ENCODE results near the gene CDSN.

The CDSN gene

GRCh38 chr6:31156641-31157040 is 36.4 kb upstream of the CDSN start:
- Mint-ChIP-seq H3K4me1 (peaks cover 35% of the 10 kb centered on the region), H3K27ac (no peak overlapping the region), H3K9me3 (no peaks in the 10 kb centered on the region), H3K36me3 (peaks cover 24% of the 10 kb centered on the region), H3K27me3 (no peaks in the 10 kb centered on the region), H3K4me3 (no peak overlapping the region)
- ATAC-seq = no peak

DNA sequence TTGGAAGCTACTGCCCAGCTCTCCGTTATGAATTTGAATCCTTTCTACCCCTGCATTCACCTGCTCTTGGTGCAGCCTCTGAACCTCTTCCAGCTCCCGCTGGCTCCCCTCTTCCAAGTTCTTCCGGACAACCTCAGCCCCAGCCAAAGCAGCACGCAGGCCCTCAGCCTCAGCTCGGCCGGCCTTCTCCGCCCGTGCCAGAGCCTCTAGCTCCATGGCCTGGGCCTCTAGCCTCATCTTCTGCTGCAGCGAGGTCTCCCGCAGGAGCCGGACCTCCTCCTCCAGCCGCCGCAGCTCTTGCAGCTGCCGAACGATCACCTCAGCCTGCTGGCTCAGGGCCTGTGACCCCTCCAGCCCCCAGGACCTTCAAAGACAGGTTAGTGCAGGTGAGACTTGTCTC is 34.2 kb upstream of the CDSN start:
- peaks cover 24% of the 10 kb centered on the region for H3K4me1 Mint-ChIP-seq
- no peak overlapping the region for H3K4me3 Mint-ChIP-seq
- ATAC-seq = no peak
- peaks cover 37% of the 10 kb centered on the region for H3K36me3 Mint-ChIP-seq
- H3K27ac Mint-ChIP-seq = no peak overlapping the region
- H3K9me3 Mint-ChIP-seq = no peaks in the 10 kb centered on the region
- H3K27me3 Mint-ChIP-seq = no peaks in the 10 kb centered on the region

DNA sequence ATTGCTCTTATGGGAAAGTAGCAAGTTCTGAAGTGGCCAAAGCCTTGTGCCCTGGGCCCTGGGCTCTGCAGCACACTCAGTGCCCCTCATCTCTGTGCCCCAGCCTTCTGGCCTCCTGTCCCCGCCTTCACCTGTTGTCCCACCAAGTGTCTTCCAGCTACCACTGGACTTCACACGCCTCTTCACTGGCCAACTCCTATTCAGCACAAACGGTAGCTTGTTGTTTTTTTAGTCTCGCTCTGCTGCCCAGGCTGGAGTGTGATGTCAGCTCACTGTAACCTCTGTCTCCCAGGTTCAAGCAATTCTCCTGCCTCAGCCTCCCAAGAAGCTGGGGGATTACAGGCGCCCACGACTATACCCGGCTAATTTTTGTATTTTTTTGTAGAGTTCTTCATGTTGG is 32.5 kb upstream of the CDSN start:
- H3K4me3 Mint-ChIP-seq = no peak overlapping the region
- no peaks in the 10 kb centered on the region for H3K27me3 Mint-ChIP-seq
- ATAC-seq = no peak
- H3K36me3 Mint-ChIP-seq = peaks cover 41% of the 10 kb centered on the region
- H3K27ac Mint-ChIP-seq = no peak overlapping the region
- no peaks in the 10 kb centered on the region for H3K9me3 Mint-ChIP-seq
- H3K4me1 Mint-ChIP-seq = peaks cover 17% of the 10 kb centered on the region

- Mint-ChIP-seq H3K4me3 (no peak overlapping the region), H3K27me3 (no peaks in the 10 kb centered on the region), H3K9me3 (no peaks in the 10 kb centered on the region), H3K36me3 (peaks cover 51% of the 10 kb centered on the region), H3K27ac (no peak overlapping the region), H3K4me1 (peaks cover 8% of the 10 kb centered on the region)
- no peak for ATAC-seq
Measured at GRCh38 chr6:31149827-31150447, 29.7 kb upstream of the CDSN start.

GRCh38 chr6:31145386-31145785 is 25.1 kb upstream of the CDSN start:
- Mint-ChIP-seq H3K36me3 (peaks cover 37% of the 10 kb centered on the region), H3K27me3 (no peaks in the 10 kb centered on the region), H3K4me1 (peaks cover 8% of the 10 kb centered on the region), H3K27ac (no peak overlapping the region), H3K4me3 (no peak overlapping the region), H3K9me3 (no peaks in the 10 kb centered on the region)
- no peak for ATAC-seq

DNA sequence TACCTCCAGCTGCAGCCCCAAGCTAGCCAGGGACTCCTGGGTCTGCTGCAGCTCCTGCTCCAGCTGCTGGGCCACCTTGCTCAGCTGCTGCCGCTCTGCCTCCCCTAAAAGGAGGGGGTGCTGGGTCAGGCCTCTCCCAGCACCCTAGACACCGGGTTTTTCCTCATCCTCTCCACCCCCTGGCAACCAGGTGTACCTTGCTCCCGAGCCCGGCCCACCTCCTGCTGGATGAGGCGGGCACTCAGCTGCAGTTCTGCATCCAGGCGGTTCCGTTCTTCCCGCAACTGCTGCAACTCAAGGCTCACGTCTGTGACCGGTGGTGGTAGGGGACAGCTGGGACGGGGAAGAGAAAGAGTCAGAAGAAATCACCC is 24.7 kb upstream of the CDSN start:
- Mint-ChIP-seq H3K4me3 (no peak overlapping the region), H3K36me3 (peaks cover 36% of the 10 kb centered on the region), H3K4me1 (peaks cover 8% of the 10 kb centered on the region), H3K9me3 (no peaks in the 10 kb centered on the region), H3K27me3 (no peaks in the 10 kb centered on the region), H3K27ac (no peak overlapping the region)
- no peak for ATAC-seq

- H3K27me3 Mint-ChIP-seq = no peaks in the 10 kb centered on the region
Measured at GRCh38 chr6:31144296-31144969, 24.2 kb upstream of the CDSN start.

DNA sequence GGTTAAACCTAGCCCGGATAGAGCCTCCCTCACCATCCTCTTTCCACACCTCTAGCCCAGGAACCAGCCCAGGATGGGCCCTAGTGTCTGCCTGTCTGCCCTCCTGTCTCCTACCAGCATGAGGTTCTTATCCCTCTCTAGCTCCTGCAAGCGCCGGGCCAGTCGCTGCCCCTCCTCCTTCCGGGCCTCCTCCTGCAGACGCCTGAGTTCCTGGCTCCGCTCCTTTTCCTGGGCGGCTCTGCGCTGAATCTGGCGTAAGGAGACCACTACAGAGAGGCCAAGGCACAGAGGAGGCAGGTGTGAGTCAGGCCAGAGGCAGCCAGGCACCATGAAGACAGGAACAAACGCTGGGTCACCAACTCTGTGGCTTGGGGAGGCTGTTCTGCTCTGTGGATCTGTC is 22.9 kb upstream of the CDSN start:
- no peaks in the 10 kb centered on the region for H3K9me3 Mint-ChIP-seq
- peaks cover 27% of the 10 kb centered on the region for H3K36me3 Mint-ChIP-seq
- no peak overlapping the region for H3K4me3 Mint-ChIP-seq
- peaks cover 4% of the 10 kb centered on the region for H3K4me1 Mint-ChIP-seq
- H3K27me3 Mint-ChIP-seq = no peaks in the 10 kb centered on the region
- H3K27ac Mint-ChIP-seq = no peak overlapping the region
- no peak for ATAC-seq

More at GRCh38 chr6:31144296-31144969, 24.2 kb upstream of the CDSN start:
- H3K36me3 Mint-ChIP-seq = peaks cover 30% of the 10 kb centered on the region
- ATAC-seq = no peak
- no peak overlapping the region for H3K27ac Mint-ChIP-seq
- no peak overlapping the region for H3K4me3 Mint-ChIP-seq
- H3K9me3 Mint-ChIP-seq = no peaks in the 10 kb centered on the region
- peaks cover 8% of the 10 kb centered on the region for H3K4me1 Mint-ChIP-seq

GRCh38 chr6:31142361-31142761 is 22.1 kb upstream of the CDSN start:
- peaks cover 9% of the 10 kb centered on the region for H3K4me1 Mint-ChIP-seq
- no peaks in the 10 kb centered on the region for H3K27me3 Mint-ChIP-seq
- no peaks in the 10 kb centered on the region for H3K9me3 Mint-ChIP-seq
- no peak overlapping the region for H3K27ac Mint-ChIP-seq
- H3K4me3 Mint-ChIP-seq = no peak overlapping the region
- no peak for ATAC-seq
- peaks cover 27% of the 10 kb centered on the region for H3K36me3 Mint-ChIP-seq

- no peak overlapping the region for H3K4me3 Mint-ChIP-seq
- ATAC-seq = no peak
- H3K27ac Mint-ChIP-seq = no peak overlapping the region
- peaks cover 21% of the 10 kb centered on the region for H3K36me3 Mint-ChIP-seq
- no peaks in the 10 kb centered on the region for H3K9me3 Mint-ChIP-seq
- no peaks in the 10 kb centered on the region for H3K27me3 Mint-ChIP-seq
- H3K4me1 Mint-ChIP-seq = peaks cover 11% of the 10 kb centered on the region
Measured at GRCh38 chr6:31140643-31141042, 20.4 kb upstream of the CDSN start.

DNA sequence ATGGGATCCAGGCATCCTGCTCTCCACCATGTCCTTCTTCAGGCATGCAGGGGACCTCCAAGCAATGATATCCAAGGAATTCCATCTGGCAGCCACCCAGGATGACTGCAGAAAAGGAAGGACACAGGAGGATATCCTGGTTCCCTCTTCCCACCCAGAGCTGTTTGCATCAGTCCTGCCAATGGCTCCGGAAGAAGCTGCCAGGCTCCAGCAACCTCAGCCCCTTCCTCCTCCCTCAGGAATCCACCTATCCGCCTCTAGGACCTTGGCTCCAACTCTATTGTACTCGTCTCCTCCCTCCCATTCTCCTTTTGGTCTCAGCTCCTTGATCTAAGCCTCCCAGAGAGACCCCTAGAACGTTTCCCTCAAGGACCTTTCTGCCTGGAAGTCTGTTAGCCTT is 19.4 kb upstream of the CDSN start:
- ATAC-seq = no peak
- no peak overlapping the region for H3K4me3 Mint-ChIP-seq
- H3K4me1 Mint-ChIP-seq = peaks cover 11% of the 10 kb centered on the region
- H3K27ac Mint-ChIP-seq = no peak overlapping the region
- peaks cover 11% of the 10 kb centered on the region for H3K36me3 Mint-ChIP-seq
- H3K9me3 Mint-ChIP-seq = no peaks in the 10 kb centered on the region
- H3K27me3 Mint-ChIP-seq = no peaks in the 10 kb centered on the region

- H3K27ac Mint-ChIP-seq = peak within 1 kb of the TSS; percentile 68
Measured at GRCh38 chr6:31138982-31139381, 18.7 kb upstream of the CDSN start, which contains the start of gene PSORS1C2. PSORS1C2 (minus strand) TSS chr6:31139066; CDS start chr6:31139026, 40 bp downstream.

GRCh38 chr6:31135710-31136109 is 15.5 kb upstream of the CDSN start:
- H3K27ac Mint-ChIP-seq = no peak overlapping the region
- peaks cover 7% of the 10 kb centered on the region for H3K27me3 Mint-ChIP-seq
- peaks cover 11% of the 10 kb centered on the region for H3K4me1 Mint-ChIP-seq
- no peak overlapping the region for H3K4me3 Mint-ChIP-seq
- H3K9me3 Mint-ChIP-seq = no peaks in the 10 kb centered on the region
- no peaks in the 10 kb centered on the region for H3K36me3 Mint-ChIP-seq
- ATAC-seq = no peak

More at GRCh38 chr6:31138982-31139381, 18.7 kb upstream of the CDSN start, which contains the start of gene PSORS1C2:
- Mint-ChIP-seq H3K36me3 (peaks cover 6% of the 10 kb centered on the region), H3K9me3 (no peaks in the 10 kb centered on the region), H3K27me3 (no peaks in the 10 kb centered on the region), H3K4me1 (peaks cover 11% of the 10 kb centered on the region), H3K4me3 (peak within 1 kb of the TSS; percentile 13)
- no peak for ATAC-seq

DNA sequence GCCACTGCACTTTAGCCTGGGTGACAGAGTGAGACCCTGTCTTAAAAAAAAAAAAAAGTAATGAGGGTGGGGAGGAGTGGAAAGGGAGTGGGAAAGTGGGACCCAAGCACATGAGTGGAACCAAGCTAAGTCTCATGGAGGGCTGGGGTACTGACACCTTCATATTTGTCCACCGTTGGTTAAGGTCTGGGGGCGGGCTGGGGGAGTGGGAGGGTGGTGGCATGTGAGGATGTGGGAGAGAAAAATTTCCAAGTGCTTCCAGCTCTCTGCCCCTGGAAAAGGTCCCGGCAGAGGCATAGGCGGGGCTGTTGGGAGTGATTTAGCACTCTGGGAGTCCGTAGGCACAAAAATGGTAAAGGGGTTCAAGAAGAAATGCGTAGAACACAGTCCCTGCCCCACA is 12.6 kb upstream of the CDSN start:
- Mint-ChIP-seq H3K4me3 (no peak overlapping the region), H3K36me3 (no peaks in the 10 kb centered on the region), H3K4me1 (peaks cover 12% of the 10 kb centered on the region), H3K9me3 (no peaks in the 10 kb centered on the region), H3K27ac (no peak overlapping the region), H3K27me3 (peaks cover 15% of the 10 kb centered on the region)
- no peak for ATAC-seq

DNA sequence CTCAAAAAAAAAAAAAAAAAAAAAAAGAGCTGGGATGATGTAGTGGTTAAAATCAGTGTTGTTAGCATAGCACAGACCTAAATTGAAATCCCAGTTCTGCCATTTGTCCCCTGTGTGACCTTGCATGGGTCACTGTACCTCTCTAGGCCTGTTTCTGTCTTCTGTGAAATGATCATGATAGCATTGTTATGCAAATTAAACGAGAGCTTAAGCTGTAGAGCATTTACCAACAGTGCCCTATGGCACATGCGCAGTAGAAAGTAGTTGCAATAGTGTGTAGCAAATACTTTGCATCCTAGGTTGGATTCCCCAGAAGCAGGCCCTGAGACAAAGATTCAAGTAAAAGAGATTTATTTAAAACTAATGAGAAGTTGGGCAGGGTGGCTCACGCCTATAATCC is 11.3 kb upstream of the CDSN start:
- Mint-ChIP-seq H3K36me3 (no peaks in the 10 kb centered on the region), H3K4me3 (no peak overlapping the region), H3K27ac (no peak overlapping the region), H3K4me1 (peaks cover 12% of the 10 kb centered on the region), H3K27me3 (peaks cover 23% of the 10 kb centered on the region), H3K9me3 (no peaks in the 10 kb centered on the region)
- no peak for ATAC-seq

- ATAC-seq = no peak
- Mint-ChIP-seq H3K4me1 (peaks cover 15% of the 10 kb centered on the region), H3K27ac (no peak overlapping the region)
Measured at GRCh38 chr6:31130751-31131150, 10.5 kb upstream of the CDSN start.

More at GRCh38 chr6:31130751-31131150, 10.5 kb upstream of the CDSN start:
- no peaks in the 10 kb centered on the region for H3K36me3 Mint-ChIP-seq
- peaks cover 29% of the 10 kb centered on the region for H3K27me3 Mint-ChIP-seq
- no peaks in the 10 kb centered on the region for H3K9me3 Mint-ChIP-seq
- no peak overlapping the region for H3K4me3 Mint-ChIP-seq
